HEK293T (cell line): ENCODE measurements around the gene MYOD1.

ENCODE experiments used
- BHLHE40 ChIP-seq: fragments of 450-650 bp; IDR thresholded peaks from 2 replicates; pipeline ENCODE4 v1.6.1; 2016; ENCODE audit warnings: mild to moderate bottlenecking, moderate library complexity, borderline replicate concordance
- CTBP1 ChIP-seq: fragments of 450-650 bp; IDR thresholded peaks from 2 replicates; pipeline ENCODE4 v1.6.1; 2016; ENCODE audit warnings: borderline replicate concordance
- ELF4 ChIP-seq: fragments of 450-650 bp; IDR thresholded peaks from 2 replicates; pipeline ENCODE4 v1.6.1; 2017; ENCODE audit warnings: antibody characterized with exemption
- FOXK2 ChIP-seq: fragments of 450-650 bp; IDR thresholded peaks from 2 replicates; pipeline ENCODE4 v1.6.1; 2016; ENCODE audit warnings: mild to moderate bottlenecking
- L3MBTL2 ChIP-seq: fragments of 450-650 bp; conservative IDR thresholded peaks from 2 replicates; pipeline ENCODE4 v1.6.1; 2016; ENCODE audit warnings: mild to moderate bottlenecking
- NFRKB ChIP-seq: fragments of 450-650 bp; IDR thresholded peaks from 2 replicates; pipeline ENCODE4 v1.6.1; 2016; ENCODE audit warnings: mild to moderate bottlenecking, moderate library complexity
- SP1 ChIP-seq: fragments of 450-650 bp; IDR thresholded peaks from 2 replicates; pipeline ENCODE4 v1.6.1; 2017
- TARDBP ChIP-seq: fragments of 450-650 bp; IDR thresholded peaks from 2 replicates; pipeline ENCODE4 v1.6.1; 2016

GRCh38 chr11:17696741-17697140, 22.6 kb upstream of the MYOD1 start:
- TF ChIP-seq NFRKB: no peak
- no peak for TF ChIP-seq BHLHE40
- TF ChIP-seq CTBP1: no peak
- TF ChIP-seq ELF4: no peak
- TF ChIP-seq L3MBTL2: no peak
- no peak for TF ChIP-seq SP1
- no peak for TF ChIP-seq FOXK2
- no peak for TF ChIP-seq TARDBP
